NCI-H82 treated with DMSO at 0.1 percent for 48 hours (cell line): ENCODE results near the gene ETV7.
A peak's percentile ranks its signal among the peaks of the same experiment; 100 is the strongest.
"Not testable (repeated sequence)": the region's sequence is repeated elsewhere in the genome, so short reads cannot be mapped to it uniquely, and the experiment has no call there.

Experiments
- DNase-seq: peaks from one replicate; lab custom pipeline; 2025; ENCODE audit not compliant: unreplicated experiment; lab: John Stamatoyannopoulos, UW

Gene ETV7

DNA sequence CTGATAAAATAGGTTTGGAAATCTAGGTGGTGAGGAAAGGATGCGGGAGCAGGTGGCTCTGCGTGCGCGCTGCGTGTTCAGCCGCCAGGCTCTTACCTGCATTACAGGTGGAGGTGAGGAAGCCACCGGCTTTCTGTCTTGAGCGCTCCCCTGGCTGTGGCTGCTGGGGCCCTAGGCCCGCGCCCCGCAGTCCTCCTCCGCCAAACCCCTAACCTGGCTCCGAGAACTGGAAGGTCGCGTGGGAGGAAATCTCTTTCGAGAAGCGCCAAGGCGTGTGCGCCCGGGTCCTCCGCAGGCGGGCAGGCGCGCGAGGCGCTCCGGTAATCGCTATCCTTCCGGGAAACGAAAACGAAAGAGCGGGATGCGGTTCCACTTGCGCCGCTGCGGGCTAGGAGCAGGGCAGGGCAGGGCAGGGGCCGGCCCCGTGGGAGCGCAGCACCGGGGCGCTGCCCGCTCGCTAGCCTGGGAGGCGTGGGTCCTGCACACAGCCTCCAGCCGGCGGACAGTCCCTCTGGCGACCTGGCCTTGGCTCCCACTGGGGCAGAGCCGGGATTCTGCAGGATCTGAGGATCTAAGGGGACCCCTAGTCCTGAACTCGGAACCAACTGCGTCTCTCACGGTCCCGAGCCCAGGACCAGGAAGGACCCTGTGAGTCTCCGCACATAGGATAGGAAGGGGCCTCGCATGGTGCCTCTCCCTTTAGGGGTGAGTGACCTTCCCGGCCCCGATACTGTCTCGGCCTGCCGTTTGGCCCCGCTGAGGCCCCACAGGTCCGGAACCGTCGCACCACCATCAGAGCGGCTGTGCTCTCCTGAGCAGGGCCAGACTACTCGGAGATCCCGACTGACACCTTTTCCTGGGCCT lies at the start of gene ETV7:
Gene ETV7, minus strand, starts transcription at position 230 of the 864 bp plus-strand sequence. Its CDS starts 128 bp downstream, at position 102.
- DNase-seq: no peak

DNA sequence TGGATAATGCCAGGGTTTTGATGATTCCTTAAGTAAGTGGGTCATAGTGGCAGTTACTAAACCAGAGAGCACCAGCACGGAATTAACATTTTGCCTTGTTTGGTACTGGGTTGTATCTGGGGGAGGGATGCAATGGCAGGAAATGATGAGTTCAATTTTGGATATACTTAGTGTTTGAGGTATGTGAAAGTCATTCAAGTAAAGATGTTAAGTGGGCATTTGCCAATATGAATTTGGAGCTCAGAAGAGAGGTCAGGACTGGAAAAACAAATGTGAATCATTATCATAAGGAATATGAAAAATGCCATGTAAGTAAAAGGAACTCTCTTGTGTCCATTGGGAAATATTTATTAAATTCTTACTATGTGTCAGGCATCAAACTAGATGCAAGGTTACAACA lies 49.0 kb upstream of the ETV7 start:
- DNase-seq: no peak

DNA sequence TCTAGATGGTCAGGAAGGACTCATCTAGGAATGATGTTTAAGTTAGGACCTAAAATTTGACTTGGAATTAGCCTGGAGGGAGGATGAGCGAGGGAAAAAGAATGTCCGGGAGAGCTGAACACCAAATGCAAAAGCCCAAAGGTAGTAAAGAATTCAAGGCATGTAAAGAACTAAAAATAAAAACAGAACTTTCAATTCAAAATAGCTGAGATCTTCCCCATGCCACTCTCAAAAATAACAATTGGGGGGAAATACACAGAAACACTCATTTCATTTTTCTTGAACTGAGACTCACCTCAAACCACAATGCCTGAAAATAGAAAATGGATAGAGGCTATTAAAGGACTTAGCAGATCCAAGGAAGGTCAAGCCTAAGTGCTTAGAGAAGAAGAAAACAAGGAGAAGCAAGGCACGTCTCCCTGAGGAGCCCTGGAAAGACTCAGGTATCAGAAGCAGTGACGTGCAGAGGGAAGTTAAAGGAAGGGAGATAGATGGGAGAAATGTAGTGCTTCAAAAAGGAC lies 44.7 kb upstream of the ETV7 start:
- no peak for DNase-seq

- DNase-seq: no peak
These were observed 43.7 kb upstream of the ETV7 start for GRCh38 chr6:36431197-36431596.

GRCh38 chr6:36430351-36430750 lies 42.9 kb upstream of the ETV7 start:
- peak; percentile 98 for DNase-seq

DNA sequence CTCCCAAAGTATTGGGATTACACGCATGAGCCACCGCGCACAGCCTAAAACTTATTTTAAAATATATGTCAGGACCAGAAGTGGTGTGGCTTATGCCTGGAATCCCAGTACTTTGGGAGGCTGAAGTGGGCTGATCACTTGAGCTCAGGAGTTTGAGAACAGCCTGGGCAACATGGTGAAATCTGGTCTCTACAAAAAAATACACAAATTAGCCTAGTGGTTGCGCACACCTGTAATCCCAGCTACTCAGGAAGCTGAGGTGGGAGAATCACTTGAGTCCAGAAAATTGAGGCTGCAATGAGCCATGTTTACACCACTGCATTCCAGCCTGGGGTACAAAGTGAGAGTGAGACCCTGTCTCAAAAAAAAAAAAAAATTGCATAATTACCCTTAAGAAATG lies 41.4 kb upstream of the ETV7 start:
- no peak for DNase-seq

- no peak for DNase-seq
These were observed 39.2 kb upstream of the ETV7 start for GRCh38 chr6:36426622-36427021.

GRCh38 chr6:36423101-36423824 lies 35.8 kb upstream of the ETV7 start:
- peak; percentile 98 for DNase-seq

DNA sequence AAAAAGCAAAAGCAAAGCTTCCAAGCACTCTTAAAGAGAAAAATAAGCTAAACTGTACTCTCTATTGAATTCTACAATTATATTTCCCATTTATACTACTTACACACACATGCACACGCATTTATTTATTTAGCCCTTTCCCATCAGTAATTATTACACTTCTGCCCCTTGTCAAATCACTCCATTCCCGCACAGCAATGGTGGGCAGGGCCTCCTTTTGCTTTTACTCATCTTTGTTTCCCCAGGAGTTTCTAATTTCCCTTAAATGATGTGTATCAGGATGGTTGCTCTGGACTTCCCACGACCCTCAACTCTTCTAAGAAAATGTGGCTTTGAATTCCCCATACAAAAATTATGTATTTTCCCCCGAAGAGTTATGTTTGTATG lies 35.2 kb upstream of the ETV7 start:
- DNase-seq: no peak

GRCh38 chr6:36419310-36419709 lies 31.8 kb upstream of the ETV7 start:
- no peak for DNase-seq

DNA sequence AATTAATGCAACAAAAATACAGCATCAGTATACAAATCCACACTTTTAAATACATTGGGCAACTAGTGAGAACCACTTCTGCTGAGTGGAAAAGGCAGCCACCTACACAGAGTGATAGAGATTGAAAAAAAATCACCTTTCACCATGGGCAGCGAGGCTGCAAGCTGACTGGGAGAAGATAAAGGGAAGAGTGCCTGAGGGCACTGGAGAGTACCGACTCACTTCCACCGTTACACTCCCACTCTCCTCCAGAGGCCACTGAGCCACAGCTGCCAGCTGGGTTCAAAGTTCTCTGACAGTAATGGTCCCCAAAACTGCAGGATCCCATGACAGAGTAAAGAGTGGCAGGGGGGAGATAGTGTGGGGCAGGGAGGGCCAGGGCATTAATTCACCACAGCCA lies 31.1 kb upstream of the ETV7 start:
- no peak for DNase-seq

DNA sequence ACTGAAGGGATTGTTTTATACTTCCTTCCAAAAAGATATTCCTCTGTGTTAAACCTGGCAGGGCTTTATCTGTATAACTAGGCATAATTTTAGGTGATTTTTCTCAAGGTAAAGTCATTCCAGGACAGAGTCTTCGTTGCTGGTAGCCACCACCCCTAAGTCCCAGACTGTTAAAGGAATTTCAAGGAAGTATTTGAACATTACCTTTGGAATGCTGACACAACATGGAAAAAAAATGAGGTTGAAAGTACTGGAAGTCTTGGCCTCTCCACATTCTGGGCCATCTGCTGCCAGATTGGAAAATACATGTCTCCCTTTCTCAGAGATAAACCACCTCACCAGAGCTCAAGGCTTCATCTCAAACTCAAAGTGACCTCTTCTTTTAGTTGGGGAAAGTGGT lies 27.0 kb upstream of the ETV7 start:
- DNase-seq: no peak

DNA sequence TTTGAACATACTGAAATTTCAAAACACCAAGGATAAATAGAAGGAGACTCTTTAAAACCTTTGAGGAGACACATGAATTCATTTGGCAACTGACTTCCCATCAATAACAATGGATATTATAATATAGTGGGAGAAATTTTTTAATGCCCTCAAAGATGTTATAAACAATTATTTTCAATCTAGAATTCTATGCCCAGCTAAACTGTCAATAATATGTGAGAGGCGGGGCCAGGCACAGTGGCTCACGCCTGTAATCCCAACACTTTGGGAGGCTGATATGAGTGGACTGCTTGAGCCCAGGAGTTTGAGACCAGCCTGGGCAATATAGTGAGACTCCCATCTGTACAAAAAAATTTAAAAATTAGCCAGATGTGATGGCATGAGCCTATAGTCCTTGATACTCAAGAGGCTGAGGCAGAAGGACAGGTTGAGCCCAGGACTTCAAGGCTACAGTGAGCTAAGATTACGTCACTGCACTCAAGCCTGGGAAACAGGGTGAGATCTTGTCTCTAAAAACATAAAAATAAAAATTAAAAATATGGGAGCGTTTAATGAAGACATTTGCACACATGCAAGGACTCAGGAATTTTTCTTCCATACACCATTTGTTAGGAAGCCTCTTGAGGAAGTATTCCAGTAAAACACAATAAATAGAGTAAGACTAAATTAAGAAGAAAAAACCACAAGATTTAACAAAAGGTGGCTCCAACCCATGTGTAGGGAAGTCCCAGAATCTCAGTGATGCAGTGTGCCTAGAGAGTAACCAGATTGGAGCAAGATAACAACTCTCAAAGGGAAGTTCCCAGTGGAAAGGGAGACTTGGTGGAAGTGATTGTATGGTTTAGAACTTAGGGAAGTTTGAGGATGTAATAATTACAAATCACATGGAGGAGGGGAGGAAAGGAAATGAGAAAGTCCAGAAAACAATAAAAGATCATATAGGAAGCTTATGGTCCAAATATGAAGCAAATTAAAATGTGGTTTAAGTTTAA lies 26.3 kb upstream of the ETV7 start:
- no peak for DNase-seq

DNA sequence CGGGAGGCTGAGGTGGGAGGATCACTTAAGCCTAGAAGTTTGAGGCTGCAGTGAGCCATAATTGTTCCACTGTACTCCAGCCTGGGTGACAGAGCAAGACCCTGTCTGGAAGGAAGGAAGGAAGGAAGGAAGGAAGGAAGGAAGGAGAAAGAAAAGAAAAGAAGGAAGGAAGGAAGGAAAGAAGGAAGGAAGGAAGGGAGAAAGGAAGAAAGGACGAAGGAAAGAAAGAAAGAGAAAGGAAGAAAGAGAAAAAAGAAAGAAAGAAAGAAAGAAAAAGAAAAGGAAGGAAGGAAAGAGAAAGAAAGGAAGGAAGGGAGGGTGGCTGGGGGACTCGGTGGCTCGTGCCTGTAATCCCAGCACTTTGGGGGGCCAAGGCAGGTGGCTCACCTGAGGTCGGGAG lies 22.2 kb upstream of the ETV7 start:
- not testable (repeated sequence) for DNase-seq

GRCh38 chr6:36404164-36404563 lies 16.7 kb upstream of the ETV7 start:
- no peak for DNase-seq

DNA sequence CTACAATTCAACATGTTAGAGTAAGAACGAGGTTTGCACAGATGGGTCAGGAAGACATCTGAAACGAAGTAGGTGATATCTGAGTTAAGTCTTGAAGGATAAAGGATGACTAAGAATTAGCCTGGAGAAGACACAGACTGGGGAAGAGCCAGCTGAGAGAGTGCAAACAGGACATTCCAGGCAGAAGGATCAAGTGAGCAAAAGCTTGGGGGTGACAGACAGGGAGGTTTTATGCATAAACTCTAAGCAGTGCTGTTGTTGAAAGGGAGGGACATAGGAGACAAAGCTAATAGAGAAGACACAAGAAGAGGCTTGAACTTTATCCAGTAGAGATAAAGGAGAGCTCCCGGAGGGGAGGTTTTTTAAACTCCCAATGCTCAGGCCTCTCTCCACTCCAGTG lies 15.0 kb upstream of the ETV7 start:
- DNase-seq: no peak

DNA sequence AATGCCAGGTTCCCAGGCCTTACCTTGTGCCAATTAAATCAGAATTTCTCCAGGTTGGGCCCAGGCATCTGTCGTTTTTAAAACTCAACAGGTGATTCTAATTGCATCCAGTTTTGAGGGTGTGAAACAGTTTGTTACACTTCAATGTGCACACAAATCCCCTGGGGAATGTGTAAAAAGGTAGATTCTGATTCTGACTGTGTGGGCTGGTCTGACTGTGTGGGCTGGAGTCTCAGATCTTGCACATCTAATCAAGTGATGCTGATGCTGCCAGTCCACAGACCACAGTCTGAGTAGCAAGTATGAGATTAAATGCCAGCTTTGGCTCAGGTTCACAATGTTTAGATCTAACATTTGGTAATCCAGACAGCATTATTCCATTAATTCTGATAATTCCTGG lies 12.5 kb upstream of the ETV7 start:
- no peak for DNase-seq

DNA sequence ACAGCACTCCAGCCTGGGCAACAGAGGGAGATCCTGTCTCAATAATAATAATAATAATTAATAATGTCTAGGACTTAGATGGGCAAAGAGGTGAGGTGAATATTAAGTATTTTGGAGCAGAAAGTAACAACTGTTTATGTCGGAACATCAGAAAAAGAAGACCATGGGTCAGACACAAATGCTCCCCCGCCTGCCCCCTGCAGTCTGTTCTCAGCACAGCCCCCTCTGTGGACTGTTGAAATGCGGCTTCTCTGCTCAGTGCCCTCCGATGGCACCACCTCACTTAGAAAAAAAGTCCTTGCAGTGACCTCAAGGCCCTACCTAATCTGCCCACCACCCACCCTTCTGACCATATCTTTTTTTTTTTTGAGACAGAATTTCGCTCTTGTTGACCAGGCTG lies 5.2 kb upstream of the ETV7 start:
- no peak for DNase-seq

DNA sequence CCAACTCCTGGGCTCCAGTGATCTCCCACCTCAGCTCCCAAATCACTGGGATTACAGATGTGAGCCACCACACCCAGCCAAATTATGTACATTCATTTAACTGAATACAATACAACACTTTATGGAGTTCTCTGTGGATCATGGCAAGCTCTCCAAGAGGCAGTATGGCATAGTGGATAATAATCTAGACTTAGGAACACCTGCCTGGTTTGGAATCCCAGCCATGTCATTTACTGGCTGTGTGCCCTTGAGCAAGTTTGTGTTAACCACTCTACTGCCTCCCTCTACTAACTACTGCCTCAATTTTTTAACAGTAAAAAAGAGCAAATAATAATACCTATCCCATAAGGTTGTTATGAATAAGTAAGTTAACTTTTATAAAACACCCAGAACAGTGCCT lies 1.9 kb upstream of the ETV7 start:
- no peak for DNase-seq

GRCh38 chr6:36386495-36387439 lies 702 bp downstream of the ETV7 start:
- no peak for DNase-seq
